WTC11 (cell line): ENCODE measurements around the gene CLNK.

ENCODE experiments used
- CTCF ChIP-seq: fragments of 200-600 bp; IDR thresholded peaks from 2 replicates; pipeline ENCODE4 v1.8.0; 2022; ENCODE audit warnings: antibody characterized with exemption
- TCF7 ChIP-seq: sonication (generic); formaldehyde crosslinking; IDR thresholded peaks from 2 replicates; pipeline ENCODE4 v1.8.0; 2022; ENCODE audit warnings: mild to moderate bottlenecking, low read depth, missing genetic modification reagents, moderate library complexity

GRCh38 chr4:10728016-10728415 lies 43.4 kb upstream of the CLNK start:
- TF ChIP-seq CTCF, result no peak
- no peak for TF ChIP-seq TCF7 (CRISPR knock-in tag)
